GM21737 (cell line): ENCODE data around the gene IKZF2.
A peak's percentile ranks its signal among the peaks of the same experiment; 100 is the strongest.

ENCODE experiments used
- ATAC-seq: cut with Tn5 transposase; IDR thresholded peaks from one replicate; pipeline ENCODE4 v1.9.1; 2021; ENCODE audit warnings: mild to moderate bottlenecking, moderate library complexity; ENCODE audit not compliant: unreplicated experiment

Gene IKZF2

GRCh38 chr2:213151437-213152064 lies at the start of gene IKZF2:
IKZF2 (minus strand) TSS chr2:213151612; CDS start chr2:213148629, 2,983 bp downstream.
- ATAC-seq: peak; percentile 65

DNA sequence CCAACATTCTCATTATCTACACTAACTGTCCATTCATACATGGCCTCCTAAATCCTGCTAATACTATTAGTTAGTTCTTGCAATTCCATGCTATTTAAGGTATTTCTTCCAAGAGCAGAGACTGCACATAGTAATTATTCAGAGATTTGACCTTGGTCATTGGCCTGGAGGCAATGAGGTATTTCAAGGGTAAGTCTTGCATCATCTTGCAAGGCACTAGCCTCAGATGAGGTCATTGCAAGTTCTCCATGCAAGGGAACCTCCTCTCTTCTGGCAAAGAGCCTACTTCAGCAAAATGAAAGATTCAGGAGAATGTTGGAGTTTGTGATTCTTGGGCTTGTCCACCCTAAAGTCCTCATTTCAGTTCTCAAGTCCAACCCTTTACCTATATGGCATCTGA lies 48.5 kb upstream of the IKZF2 start:
- ATAC-seq: no peak

DNA sequence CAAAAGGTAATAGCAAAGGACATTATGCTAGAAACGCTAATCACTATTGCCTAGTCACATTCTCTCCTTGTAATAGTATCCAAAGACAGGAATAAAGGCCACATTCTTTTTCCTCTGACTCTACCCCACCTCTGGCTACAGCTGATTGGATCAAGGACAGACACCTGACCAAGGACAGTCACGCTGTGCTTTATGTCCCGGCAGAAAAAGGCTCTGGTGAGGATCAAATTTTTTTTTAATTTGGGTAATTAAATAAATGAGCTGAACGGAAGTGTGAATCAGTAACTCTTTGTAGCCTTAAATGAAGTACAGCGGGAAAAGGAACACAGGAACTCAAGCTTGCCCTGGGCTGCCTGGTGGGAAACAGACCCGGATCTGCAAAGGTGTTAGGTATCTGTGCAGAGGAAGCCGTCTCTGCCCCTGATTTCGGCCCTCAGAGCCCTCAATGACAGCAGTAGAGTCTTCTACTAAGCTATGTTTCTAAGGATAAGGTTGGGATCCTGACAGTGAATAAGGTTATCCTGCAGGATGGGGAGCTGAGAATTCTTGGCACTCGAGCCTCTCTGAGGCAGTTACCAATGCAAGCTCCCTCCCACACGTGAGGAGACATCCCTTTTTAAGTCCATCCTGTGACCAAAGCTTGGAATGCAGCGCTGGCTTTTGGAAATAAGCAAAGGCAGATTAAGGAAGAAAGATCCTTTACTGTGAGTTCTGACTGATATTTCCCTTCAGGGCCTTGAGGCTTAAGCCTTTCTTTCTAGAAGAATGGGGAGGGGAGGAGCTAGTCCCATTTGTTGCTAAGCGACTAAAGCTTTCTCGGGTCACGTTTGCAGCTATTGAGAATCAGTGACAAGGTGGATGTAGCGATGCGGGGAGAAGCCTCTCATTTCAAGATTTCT lies 37.8 kb upstream of the IKZF2 start:
- no peak for ATAC-seq

DNA sequence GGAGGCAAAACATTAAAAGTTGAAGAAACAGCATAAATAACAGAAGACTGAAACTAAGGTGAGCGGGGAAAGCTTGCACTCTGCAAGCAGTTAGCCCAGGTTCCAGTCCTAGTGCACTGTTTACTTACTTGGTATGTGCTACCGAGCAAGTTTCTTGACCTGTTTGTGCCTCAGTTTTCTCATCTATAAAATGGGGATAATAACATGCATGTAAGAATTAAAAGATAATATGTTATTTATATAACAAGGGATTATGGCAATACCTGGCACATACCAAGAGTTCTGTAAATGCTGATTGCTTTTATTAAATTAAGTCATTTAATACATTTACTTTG lies 37.1 kb upstream of the IKZF2 start:
- ATAC-seq: no peak

GRCh38 chr2:213187833-213188532 lies 36.6 kb upstream of the IKZF2 start:
- ATAC-seq: no peak

DNA sequence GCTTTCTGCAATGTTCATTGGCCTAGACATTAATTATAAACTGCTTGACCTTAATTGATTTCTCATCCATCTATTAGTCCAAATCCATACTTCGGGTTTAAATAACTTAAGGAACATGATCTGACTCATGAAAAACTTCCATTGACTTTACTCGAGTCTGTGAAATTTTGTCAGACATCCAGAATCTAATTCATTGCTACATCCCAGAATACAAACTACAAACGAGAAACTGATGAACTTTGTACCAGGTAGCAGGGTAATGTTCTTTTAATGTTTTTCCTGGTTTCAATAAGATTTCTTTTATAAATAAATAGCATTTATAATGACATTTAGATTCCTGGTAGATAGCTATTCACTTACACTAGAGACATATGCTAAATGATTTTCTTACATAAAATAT lies 36.0 kb upstream of the IKZF2 start:
- ATAC-seq: no peak

DNA sequence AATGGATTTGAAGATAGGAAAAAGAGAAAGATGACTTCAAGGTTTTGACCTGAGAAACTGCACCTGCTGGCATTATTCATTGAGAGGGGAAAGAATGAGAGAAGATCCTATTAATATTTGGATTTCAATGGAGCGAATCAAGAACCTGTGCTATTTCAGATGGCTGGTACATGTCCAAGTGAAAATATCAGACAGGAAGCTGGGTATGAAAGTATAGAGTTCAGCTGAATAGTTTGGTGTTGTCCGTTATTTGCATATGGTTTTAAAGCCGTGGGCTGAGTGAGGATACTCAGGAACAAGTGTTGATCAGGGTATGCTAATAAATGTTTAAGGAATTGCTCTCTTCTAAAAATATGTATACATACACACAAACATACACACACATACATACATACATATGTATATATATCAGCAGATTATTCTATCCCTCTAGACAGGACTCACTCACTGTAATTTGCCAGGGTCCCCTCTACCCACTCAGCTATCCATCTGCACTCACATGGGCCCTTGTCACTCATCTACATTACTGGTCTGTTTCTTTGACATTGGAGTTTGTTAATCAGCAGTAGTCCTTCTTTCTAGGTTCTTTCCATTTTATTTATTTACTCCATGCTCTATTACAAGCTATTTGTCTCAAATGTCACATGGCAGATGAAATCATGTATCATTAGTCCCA lies 33.9 kb upstream of the IKZF2 start:
- peak; percentile 95 for ATAC-seq

GRCh38 chr2:213181712-213182111 lies 30.3 kb upstream of the IKZF2 start:
- no peak for ATAC-seq

DNA sequence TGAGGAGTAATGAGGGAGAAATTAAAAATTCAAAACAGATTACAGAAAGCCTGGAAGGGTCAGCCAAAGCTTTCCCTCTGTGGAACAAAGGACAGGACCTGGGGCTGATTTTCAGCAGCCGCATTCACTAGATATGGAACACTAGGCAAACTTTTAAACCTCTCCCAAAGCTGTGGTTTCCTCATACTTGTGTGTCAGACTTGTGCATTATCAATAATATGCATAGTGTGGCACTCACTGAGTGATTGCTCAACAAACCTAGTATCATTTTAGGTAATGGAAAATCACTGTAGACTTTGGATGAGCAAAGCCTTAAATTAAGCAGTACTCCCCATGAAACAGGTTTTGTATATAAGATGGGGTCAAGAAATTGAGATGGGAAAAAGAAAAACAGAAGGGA lies 26.3 kb upstream of the IKZF2 start:
- no peak for ATAC-seq

DNA sequence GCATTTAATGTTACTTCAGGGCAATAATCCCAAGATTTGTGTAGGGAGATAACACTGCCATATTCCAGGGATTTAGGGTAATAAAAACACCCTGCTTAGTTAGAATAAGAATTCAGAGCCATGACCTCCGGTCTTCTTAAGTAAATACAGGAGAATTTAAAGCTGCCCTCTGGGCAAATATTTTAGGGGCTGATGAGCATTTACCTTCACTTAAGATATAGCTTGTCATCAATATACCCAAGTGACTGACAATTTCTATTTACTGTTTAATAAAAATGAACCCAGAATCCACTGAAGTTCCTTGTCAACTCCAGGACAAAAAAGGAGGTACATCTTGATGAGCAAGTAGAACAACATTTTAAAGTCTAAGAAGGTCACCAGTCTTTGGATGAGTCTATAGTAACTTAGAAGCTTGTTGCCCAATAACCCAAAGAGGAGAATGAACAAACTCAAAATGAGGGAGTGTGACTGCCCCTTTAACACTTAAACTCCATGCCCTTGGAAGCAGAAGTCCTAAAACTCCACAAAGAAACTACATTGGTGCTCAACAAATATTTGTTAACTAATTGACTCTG lies 24.3 kb upstream of the IKZF2 start:
- no peak for ATAC-seq

GRCh38 chr2:213172641-213173040 lies 21.2 kb upstream of the IKZF2 start:
- ATAC-seq: no peak

GRCh38 chr2:213171147-213171546 lies 19.7 kb upstream of the IKZF2 start:
- ATAC-seq: no peak

DNA sequence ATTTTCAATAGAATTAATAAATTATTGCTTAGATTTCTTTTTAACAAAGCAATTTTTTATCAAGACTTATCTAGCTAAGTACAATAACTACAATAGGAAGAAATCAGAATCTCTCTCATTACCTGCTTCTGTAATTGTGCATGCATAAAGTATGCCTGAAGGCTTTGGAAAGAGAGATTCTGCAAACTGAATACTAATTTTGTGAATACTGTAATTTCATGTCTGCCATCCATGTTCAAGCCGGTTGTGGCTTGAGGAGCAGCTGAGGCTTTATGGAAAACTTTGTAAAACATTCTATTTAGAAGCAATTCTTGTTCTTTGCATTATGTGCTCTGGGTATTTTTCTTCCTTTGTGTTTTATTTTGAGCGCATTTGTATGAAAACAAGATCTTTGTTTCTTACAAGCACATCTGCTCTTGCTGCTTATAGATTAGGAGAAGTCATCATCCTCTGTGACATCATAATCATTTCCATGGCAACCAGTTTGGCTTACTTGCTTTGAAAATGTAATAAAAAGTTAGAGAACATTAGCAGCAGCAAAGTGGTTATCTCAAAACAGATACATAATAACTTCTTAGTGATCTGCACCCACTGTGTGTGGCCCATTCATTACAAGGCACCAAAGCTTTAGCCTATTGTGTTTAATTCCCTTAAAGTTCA lies 16.0 kb upstream of the IKZF2 start:
- no peak for ATAC-seq

DNA sequence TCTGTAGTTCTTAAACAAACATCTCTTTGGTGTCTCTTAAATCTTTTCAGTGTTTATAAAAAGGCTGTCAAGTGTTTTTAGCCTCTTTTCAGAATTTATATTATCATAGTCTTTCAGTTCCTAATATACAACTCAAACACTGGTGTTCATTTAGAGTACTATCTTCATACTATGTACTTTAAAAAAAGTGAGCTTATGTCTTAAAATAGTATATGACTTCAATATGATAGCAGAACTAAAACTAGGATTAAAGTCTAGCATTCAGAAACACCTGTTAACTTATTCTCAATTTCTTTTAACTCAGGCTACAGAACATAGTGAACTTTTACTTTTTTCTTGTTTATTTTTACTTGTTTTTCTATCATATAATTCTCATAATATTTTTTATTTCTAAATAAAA lies 14.7 kb upstream of the IKZF2 start:
- peak; percentile 96 for ATAC-seq

GRCh38 chr2:213164263-213164662 lies 12.9 kb upstream of the IKZF2 start:
- ATAC-seq: no peak

DNA sequence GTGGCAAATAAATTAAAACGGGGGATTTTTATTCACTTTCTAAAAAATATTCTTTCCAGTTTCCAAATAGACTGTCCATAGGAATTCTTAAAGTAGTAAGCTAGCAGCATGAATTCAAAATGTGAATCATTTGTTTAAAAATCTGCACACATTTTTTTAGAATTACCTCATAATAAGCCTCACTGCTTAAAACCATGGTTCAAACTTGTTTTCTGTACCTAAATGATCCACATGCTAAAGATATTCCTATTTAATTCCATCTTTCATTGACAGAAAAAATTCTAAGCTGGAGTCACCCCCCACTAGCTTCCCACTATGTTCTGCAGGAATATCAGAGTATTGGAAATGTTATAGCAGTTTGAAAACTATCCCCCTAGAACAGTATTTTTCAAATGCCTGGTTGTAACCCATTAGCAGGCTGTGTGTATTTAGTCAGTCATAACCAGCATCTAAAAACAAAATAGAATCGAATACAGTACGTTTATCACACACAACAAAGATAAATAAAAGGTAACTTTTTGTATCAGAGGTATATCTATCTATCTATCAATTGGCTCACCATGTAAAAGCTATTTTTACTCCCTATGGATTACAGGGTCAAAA lies 11.2 kb upstream of the IKZF2 start:
- no peak for ATAC-seq

GRCh38 chr2:213161759-213162515 lies 10.5 kb upstream of the IKZF2 start:
- ATAC-seq: no peak

- no peak for ATAC-seq
Measured at GRCh38 chr2:213159768-213160167, 8.4 kb upstream of the IKZF2 start.

GRCh38 chr2:213157242-213157641 lies 5.8 kb upstream of the IKZF2 start:
- peak; percentile 51 for ATAC-seq
